Hematopoietic multipotent progenitor cell treated with erythropoietin and hydrocortisone succinate and interleukin-3 and kit ligand, for 17 days (in vitro differentiated cells): Measurements from ENCODE around the gene TRPT1.

Source experiments
- DNase-seq: peaks from one replicate; pipeline ENCODE4 v3.0.0-alpha.2; 2015; ENCODE audit warnings: low spot score

The TRPT1 gene

DNA sequence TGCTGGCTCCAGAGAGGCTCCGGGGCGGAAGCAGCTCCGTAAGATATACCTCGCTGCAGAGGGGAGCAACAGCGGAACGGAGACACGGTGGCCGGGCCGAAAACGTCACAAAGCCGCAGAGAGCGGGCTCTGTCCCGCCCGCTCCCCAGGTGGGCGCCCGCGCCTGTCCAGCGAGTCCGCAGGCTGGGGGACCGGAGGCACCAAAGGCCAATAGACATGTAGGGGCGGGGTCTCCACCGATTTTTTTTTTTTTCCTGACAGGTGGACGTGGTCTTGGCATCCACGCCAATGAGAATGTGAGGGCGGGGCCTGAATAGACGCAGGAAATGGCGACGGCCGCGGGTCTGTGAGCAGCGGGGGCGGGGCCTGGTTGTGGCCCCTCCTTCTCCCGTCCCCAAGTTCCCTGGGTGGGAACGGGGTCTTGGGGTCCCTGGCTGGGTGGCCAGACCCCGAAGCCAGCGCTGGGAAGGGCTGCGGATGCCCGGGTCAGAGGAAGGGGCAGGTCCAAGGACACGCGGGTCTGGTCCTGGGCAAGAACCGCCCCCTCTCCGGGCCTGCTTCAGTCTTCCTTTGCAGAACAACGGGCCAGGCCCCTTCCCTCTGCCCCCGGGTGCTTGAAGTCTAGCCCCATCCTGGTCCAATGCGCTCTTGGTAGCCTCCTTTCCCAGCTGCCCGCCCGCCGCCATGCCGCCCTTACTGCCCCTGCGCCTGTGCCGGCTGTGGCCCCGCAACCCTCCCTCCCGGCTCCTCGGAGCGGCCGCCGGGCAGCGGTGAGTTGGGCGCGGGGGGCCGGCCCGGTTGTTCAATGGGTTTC is 4.4 kb upstream of the TRPT1 start, which contains the start of gene DNAJC4:
Gene DNAJC4, plus strand, starts transcription at position 378 of the 814 bp plus-strand sequence. Its CDS starts 307 bp downstream, at position 685.
- DNase-seq, result peak; percentile 90

DNA sequence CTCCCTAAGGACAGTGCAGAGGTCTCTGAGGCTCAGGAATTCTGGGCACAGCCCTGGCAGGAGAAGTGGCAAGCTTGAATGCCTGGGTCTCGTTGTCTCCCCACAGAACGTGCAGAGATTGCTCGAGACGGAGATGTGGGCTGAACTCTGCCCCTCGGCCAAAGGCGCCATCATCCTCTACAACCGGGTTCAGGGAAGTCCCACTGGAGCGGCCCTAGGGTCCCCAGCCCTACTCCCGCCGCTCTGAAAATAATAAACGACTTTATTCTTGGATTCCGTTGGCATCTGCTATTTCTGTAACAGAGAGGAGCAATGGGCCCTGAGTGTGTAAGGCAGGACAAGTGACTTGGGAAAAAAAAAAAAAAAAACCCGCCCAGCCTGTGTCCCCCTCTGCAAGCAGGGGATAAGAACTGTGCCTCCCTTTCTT is 3.8 kb upstream of the TRPT1 start:
- DNase-seq, result no peak

DNA sequence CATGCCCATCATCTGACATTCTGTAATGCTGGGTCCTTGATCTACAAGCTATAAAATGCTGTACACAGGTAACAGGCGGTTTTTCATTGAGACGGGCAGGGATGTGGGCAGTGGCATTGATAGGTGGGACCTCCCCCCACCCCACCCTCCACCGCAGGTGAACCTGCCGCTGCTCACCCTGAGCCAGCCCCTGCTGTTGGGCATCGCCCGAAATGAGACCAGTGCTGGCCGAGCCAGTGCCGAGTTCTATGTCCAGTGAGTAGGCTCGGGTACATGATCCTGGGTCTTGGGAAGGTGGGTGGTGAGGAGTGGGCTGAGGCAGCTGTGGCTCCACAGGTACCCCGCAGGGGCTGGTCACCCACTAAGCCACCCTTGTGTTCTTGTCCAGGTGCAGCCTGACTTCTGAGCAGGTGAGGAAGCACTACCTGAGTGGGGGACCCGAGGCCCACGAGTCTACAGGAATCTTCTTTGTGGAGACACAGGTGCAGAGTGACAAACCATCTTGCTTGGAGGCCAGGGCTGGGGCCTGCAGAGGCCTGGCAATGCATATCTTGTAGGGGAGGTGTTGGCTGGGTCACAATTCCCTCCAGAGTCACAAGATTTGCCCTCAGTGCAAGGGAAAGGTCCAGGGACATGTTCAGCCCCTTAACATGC is 3.2 kb upstream of the TRPT1 start:
- DNase-seq, result no peak

DNA sequence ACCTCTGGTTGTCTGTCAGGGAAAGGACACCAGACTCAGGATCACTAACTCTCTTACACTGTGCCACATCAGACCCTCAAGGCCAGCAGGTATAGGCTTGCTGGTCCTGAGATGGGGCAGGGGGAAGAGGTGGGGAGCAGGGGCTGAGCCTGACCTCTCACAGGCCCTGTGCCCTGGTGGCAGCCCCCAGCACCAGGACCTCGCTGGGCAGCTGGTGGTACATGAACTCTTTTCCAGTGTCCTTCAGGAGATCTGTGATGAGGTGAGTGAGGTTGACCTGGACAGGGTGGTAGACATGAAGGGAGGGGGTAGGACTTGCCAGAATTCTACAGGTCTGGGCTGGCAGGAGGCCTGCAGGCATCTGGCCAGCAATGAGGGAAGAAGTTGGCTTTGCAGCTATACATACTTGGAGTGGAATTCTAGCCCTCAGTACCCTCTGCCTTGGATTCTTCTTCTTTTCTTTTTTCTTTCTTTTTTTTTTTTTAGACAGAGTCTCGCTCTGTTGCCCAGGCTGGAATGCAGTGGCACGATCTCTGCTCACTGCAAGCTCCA is 1.5 kb upstream of the TRPT1 start:
- no peak for DNase-seq

DNA sequence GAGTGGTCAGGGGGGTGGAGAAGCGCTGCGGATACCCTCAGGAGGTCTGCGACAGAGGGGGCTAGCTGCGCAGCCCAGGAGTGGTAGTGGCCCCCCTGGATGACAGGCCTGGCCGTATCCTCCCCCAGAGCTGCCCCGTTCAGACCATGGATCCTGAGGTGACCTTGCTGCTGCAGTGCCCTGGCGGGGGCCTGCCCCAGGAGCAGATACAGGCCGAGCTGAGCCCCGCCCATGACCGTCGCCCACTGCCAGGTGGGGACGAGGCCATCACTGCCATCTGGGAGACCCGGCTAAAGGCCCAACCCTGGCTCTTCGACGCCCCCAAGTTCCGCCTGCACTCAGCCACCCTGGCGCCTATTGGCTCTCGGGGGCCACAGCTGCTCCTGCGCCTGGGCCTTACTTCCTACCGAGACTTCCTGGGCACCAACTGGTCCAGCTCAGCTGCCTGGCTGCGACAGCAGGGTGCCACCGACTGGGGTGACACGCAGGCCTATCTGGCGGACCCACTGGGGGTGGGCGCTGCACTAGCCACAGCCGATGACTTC is 593 bp upstream of the TRPT1 start:
- DNase-seq, result peak; percentile 58

DNA sequence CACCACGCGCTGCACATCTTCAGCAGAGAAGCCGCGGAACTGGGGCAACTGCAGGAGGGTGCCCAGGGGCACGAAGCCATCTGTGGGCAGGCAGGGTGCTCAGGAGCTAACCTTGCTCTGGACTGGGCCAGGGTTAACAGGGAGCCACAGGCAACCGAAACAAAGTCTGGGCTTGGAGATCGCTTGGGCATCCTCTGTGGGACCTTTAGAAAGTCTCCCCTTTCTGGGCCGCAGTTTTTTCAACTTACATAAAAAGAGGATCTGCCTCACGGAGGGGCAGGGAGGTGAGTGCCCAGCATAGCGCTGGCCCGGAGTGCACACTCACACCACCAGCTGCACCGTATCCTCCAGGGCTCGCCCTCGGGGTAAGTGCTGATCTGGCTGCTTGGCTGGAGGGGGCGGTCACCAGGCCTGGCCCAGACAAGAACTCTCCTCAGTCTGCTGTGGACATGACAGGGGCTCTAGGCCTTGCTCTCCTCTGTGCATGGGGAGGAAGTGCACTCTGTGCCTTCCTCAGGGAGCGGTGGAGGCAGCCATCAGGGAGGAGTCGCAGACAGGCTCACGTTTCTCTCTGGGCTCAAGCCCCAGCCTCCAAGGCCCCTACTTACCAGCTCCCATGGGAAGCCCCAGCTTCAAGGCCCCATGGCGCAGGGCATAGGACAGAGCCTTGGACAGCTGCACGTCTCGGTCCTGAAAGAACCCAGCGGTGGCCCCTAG is 937 bp downstream of the TRPT1 start:
- no peak for DNase-seq

DNA sequence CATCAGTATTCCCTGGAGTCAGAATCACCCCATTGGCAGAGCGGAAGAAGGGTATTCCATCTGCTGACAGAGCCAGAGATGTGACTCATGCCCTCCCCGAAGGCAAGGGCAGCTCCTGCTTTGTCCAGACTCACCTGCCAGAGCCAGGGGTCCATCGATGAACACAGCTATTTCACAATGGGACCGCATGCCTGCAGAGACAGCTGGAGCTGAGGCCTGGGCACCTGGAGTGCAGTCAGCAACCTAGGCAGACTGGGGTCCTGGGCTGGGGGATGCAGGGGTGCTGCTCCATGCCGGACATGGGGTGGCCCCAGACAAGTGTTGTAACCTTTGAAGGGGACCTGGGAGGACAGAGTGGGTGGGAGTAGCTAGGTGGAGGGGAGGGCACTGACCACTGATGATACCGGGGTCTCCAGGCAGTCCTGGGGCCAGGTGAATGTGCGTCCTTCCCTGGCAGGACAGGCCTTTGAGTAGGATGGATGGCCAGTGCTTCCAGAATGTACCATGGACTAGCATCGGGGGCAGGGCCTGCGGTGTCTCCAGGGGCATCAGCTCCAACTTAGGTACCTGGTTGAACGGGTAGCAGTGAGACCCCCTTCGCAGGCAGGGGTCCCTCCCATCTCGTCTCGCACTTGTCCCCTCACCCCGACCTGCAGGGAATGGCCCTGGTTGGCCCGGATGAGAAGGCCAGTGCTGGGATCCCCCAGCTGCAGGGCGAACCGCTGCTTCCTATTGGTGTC is 1.7 kb downstream of the TRPT1 start:
- no peak for DNase-seq

DNA sequence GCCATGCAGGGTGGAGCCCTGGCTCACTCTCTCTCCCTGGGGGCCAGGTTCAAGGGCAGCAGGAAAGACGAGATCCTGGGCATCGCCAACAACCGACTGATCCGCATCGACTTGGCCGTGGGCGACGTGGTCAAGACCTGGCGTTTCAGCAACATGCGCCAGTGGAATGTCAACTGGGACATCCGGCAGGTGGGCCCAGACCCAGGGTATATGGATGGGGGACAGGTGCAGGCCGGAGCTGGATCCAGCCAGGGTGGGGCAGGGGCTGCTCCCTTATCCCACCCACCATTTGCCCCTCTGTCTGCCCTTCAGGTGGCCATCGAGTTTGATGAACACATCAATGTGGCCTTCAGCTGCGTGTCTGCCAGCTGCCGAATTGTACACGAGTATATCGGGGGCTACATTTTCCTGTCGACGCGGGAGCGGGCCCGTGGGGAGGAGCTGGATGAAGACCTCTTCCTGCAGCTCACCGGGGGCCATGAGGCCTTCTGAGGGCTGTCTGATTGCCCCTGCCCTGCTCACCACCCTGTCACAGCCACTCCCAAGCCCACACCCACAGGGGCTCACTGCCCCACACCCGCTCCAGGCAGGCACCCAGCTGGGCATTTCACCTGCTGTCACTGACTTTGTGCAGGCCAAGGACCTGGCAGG is 2.9 kb downstream of the TRPT1 start:
- no peak for DNase-seq

DNA sequence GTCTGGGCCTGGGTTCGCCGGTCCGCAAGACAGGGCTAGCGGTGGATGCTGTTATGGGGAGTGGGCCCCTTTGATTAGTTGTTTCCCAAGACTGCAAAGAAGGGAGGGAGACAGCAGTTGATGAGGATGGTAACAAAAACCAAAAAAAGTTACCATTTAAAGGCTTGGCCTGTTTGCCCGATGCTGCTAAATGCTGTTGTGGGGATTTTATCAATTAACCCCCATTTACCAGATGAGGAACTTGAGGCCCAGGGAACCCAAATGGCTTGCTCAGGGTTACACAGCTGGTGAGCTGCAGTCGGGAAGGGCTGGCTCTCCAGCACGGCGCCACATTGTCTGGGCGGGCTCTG is 3.4 kb downstream of the TRPT1 start:
- DNase-seq, result no peak

DNA sequence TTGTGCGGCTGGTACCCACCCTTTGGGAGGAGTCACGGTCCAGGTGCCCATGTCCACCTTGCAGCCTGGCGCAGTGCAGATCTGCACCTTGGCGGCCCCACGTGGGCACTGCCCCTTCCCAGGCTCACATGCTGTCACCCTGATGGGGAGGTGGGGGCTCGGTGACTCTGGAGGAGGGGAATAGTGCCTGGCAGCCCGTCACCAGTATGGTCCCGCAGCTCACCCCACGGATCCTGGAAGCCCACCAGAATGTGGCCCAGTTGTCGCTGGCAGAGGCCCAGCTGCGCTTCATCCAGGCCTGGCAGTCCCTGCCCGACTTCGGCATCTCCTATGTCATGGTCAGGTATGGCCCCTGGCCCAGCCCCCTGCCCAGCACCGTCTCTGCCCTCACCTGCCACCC is 5.2 kb downstream of the TRPT1 start:
- DNase-seq, result no peak

DNA sequence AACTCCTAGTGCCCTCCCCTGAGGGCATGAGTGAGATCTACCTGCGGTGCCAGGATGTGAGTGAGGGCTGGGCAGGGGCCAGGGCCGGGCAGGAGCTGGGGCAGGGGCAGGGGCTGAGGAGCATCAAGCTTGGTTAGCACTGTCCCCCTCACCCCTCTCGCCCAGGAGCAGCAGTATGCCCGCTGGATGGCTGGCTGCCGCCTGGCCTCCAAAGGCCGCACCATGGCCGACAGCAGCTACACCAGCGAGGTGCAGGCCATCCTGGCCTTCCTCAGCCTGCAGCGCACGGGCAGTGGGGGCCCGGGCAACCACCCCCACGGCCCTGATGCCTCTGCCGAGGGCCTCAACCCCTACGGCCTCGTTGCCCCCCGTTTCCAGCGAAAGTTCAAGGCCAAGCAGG is 5.7 kb downstream of the TRPT1 start:
- DNase-seq, result no peak

DNA sequence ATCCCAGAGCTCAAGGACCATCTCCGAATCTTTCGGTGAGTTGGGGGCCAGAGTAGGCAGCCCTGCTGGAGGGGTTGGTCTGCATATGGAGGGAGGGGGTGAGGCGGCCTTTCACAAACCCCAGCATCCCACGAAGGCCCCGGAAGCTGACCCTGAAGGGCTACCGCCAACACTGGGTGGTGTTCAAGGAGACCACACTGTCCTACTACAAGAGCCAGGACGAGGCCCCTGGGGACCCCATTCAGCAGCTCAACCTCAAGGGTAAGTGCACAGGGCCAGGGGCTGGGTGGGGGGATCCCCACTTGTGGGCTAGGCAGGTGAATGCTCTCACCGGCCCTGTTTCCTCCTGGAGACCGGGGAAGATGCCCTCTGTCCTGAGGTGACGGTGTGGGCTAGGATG is 6.2 kb downstream of the TRPT1 start:
- DNase-seq, result no peak

DNA sequence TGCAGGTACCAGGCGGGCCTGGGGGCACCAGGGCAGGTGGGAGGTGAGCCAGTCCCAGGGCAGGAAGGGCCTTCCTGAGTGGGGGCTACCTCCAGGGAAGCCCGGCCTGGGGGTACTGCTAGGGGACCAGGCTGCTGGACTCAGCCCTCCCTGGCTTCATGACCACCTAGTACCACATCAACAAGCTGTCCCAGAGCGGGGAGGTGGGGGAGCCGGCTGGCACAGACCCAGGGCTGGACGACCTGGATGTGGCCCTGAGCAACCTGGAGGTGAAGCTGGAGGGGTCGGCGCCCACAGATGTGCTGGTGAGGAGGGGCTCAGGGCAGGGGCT is 6.7 kb downstream of the TRPT1 start:
- DNase-seq, result no peak

DNA sequence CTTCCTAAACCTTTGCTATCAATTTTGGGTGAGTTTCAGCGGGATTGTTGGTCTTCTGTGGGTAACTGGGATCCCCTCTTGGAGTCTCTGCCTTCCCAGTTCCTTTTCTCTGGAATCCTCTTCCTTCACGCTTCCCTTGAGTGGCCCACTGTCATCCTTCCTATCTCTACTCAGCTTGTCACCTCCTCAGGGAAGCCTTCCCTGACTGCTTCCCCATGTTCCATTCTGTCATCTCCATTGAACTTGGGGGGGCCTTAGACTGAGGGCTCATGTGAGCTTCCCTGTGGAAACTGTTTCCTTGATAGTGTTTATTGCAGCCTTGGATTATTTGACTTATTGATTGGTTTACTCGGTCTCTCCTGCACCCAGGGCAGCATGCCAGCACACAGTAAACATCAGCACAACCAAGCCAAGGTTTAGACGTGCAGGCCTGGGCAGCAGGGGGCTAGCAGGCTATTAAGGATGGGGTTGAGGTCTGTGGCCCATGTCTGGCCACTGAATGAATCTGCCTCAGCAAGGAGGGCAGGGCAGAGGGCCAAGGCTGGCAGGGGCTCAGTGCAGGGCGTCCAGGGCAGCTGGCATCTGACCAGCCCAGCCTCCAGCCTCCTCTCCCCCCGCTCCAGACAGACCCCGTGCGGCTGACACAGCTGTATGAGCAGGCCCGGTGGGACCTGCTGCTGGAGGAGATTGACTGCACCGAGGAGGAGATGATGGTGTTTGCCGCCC is 7.2 kb downstream of the TRPT1 start:
- DNase-seq, result no peak

DNA sequence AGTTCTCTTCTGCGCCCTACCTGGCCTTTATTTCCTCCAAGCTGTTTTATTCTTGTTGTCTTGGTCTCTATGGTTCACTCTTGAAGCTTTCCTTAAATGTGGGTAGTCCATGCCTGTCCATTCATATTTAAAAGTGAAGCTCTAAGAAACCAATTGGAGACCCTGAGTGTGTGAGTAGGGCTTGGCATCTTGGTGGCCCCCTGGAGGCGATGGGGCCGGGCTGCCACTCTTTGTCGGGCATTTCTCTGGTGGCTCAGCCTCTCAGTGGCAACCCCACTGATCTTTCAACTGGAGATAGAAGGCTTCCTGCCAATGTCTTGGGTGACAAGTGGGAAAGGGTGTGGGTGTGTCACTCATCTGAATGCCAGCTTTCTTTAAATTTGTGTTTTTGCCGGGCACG is 9.1 kb downstream of the TRPT1 start:
- DNase-seq, result no peak

DNA sequence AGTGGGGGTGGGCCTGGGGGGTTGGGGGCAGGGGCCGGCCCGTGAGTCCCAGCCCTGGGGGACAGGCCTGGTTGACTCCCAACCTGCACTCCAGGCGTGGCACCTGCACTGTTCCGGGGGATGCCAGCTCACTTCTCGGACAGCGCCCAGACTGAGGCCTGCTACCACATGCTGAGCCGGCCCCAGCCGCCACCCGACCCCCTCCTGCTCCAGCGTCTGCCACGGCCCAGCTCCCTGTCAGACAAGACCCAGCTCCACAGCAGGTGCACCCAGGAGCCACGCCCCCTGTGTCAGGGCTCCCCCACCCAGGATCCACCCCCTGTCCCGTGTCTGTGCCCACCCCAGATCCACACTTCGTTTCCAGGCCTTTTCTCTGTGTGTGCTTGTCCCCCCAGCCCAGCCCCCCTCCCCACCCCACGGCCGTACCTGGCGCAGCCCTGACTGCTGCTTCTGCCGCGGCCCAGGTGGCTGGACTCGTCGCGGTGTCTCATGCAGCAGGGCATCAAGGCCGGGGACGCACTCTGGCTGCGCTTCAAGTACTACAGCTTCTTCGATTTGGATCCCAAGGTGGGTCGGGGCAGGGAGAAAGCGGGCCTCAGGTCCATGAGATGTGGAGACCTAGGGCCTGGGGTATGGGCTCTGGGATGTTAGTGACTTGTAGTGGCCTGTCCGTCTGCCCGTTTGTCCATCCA is 14.7 kb downstream of the TRPT1 start:
- no peak for DNase-seq

DNA sequence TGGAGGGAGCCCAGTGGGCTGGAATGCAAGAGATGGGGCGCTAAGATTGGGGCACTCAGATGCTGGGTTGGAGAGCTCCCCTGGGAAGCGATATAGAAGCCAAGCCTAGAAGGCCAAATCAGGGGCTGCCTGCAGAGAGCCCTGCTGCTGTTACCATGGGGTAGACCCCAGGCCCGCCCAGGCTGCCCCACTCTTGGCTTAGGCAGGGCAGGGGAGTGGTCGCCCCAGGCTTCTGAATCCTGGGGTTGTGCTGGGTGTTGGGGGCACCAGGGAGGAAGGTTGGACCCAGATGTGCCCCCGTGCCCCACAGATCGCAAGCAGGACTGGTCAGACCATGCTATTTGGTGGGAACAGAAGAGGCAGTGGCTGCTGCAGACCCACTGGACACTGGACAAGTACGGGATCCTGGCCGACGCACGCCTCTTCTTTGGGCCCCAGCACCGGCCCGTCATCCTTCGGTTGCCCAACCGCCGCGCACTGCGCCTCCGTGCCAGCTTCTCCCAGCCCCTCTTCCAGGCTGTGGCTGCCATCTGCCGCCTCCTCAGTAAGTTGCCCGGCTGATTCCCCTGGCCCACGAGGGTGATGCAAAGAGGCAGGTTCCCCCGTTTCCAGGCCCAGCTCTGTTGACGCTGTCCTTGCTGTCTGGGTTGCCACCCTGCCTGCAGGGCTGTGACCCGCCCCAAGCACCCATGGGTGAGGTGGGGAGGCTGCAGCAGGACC is 15.5 kb downstream of the TRPT1 start:
- DNase-seq, result no peak

DNA sequence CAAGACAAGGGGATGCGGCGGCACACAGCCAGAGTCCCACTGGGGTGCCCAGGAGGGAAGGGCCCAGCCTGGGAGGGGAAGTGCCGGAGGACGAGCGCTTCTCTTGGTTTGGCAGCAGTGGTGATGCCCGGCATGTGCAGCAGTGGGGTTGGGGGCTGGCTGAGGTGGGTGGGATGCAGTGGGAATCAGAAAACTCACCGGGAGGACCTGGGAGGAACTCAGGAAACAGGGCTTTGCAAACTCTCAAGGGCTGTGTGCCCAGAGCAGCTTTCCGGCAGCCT is 16.5 kb downstream of the TRPT1 start:
- no peak for DNase-seq

DNA sequence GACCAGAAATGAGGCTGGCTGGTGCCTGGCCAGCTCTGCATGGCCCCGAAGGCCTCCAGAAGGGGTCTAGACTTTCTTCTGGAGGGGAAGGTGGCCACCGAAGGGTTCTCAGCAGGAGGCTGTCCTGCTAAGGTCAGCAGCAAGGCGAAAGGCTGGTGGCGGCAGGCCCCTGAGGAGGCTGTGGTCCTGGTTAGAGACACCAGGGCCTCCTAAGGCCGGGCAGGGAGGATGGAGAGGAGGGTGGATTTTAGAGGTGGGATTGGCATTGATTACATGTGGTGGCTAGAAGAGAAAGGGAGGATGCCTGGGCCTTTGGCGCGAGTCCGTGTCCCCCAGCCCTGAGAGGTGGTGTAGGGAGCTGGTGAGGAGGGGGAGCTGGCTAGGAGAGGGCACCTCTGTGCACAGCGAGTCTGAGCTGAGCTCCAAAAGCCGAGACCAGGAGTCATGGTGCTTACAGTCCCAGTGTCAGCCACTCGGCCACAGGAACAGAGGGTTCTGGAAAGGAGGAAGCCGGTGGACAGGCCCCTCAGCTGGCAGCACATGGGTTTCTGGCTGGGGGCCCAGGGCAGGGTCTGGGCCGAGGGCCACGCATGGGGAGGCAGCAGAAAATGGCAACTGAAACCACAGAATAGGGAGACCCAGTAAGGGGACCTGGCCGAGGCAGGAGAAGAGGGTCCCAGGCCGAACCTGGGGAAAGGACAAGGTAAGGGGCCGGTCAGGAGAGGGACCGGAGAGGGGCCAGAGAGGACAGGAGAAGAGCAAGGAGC is 17.0 kb downstream of the TRPT1 start:
- DNase-seq, result no peak
